NCI-H82 treated with DMSO at 0.1 percent for 48 hours (cell line): ENCODE results near the gene NAGA.
A peak's percentile ranks its signal among the peaks of the same experiment; 100 is the strongest.
"Not testable (repeated sequence)": the region's sequence is repeated elsewhere in the genome, so short reads cannot be mapped to it uniquely, and the experiment has no call there.

Experiments used
- DNase-seq: peaks from one replicate; lab custom pipeline; 2025; ENCODE audit not compliant: unreplicated experiment; lab: John Stamatoyannopoulos, UW

Gene NAGA

GRCh38 chr22:42070517-42071422 lies at the start of gene NAGA:
Gene NAGA, minus strand, starts transcription at chr22:42070812. Its CDS starts 515 bp downstream, at chr22:42070297.
- DNase-seq, result peak; percentile 77

- no peak for DNase-seq
These were observed 46.3 kb upstream of the NAGA start for GRCh38 chr22:42116848-42117424.

GRCh38 chr22:42115420-42115830 lies 44.8 kb upstream of the NAGA start:
- not testable (repeated sequence) for DNase-seq

- DNase-seq, result no peak
These were observed 44.1 kb upstream of the NAGA start for GRCh38 chr22:42114721-42115120.

GRCh38 chr22:42112793-42113192 lies 42.2 kb upstream of the NAGA start:
- not testable (repeated sequence) for DNase-seq

GRCh38 chr22:42111798-42112197 lies 41.2 kb upstream of the NAGA start:
- peak; percentile 14 for DNase-seq

GRCh38 chr22:42108848-42109247 lies 38.2 kb upstream of the NAGA start:
- DNase-seq, result no peak

GRCh38 chr22:42104332-42104860 lies 33.8 kb upstream of the NAGA start:
- DNase-seq, result not testable (repeated sequence)

- no peak for DNase-seq
These were observed 30.6 kb upstream of the NAGA start for GRCh38 chr22:42101199-42101598.

GRCh38 chr22:42091455-42091782 lies 20.8 kb upstream of the NAGA start:
- DNase-seq, result no peak

- DNase-seq, result peak; percentile 95
These were observed 20.2 kb upstream of the NAGA start, which contains the start of gene NDUFA6 for GRCh38 chr22:42090596-42091454. Gene NDUFA6, minus strand, starts transcription at chr22:42090772. Its CDS starts 28 bp downstream, at chr22:42090744.

- DNase-seq, result no peak
These were observed 15.4 kb upstream of the NAGA start for GRCh38 chr22:42086051-42086450.

- no peak for DNase-seq
These were observed 14.3 kb upstream of the NAGA start for GRCh38 chr22:42084874-42085273.

- DNase-seq, result no peak
These were observed 12.5 kb upstream of the NAGA start for GRCh38 chr22:42083119-42083518.

GRCh38 chr22:42080287-42080686 lies 9.7 kb upstream of the NAGA start:
- DNase-seq, result no peak

GRCh38 chr22:42079319-42080251 lies 9.0 kb upstream of the NAGA start, which contains the start of gene SMDT1:
Gene SMDT1, plus strand, starts transcription at chr22:42079700. Its CDS starts 69 bp downstream, at chr22:42079769.
- DNase-seq, result peak; percentile 84

- DNase-seq, result no peak
These were observed 8.1 kb upstream of the NAGA start for GRCh38 chr22:42078469-42079318.

GRCh38 chr22:42077486-42078125 lies 7.0 kb upstream of the NAGA start:
- DNase-seq, result no peak
